HL-60 (cell line): ENCODE data around the gene TNFSF11.

Experiments
- DNase-seq, 2 experiments: peaks; one replicate each; pipeline ENCODE4 v3.0.0-alpha.2; 2010 to 2020; ENCODE audit warnings: low read depth in 1 of 2, low spot score in 1 of 2
- H3K27ac ChIP-seq: fragments of 250-450 bp; sonication (Bioruptor Pico); replicated peaks from 2 replicates; pipeline ENCODE4 v1.5.1; 2020; ENCODE audit warnings: mild to moderate bottlenecking, moderate library complexity
- H3K27me3 ChIP-seq: fragments of 250-450 bp; sonication (Bioruptor Pico); 2 replicates; pipeline ENCODE4 v1.5.1; 2021; ENCODE audit warnings: mild to moderate bottlenecking, moderate library complexity; ENCODE audit not compliant: insufficient read depth, poor library complexity, severe bottlenecking
- H3K4me3 ChIP-seq: replicated peaks from 2 replicates; pipeline ENCODE4 v1.5.1; 2011; ENCODE audit warnings: mild to moderate bottlenecking, control low read depth, low read length; ENCODE audit not compliant: insufficient read depth
- CTCF ChIP-seq: IDR thresholded peaks from one replicate; pipeline ENCODE4 v1.5.1; 2011; ENCODE audit warnings: low read length, control low read depth, inconsistent platforms; ENCODE audit not compliant: insufficient read depth
- GABPA ChIP-seq: IDR thresholded peaks from 2 replicates; pipeline ENCODE4 v1.6.1; 2012; ENCODE audit warnings: low read depth
- POLR2AphosphoS5 ChIP-seq: IDR thresholded peaks from 2 replicates; pipeline ENCODE4 v1.6.1; 2012; ENCODE audit warnings: low read depth
- REST ChIP-seq: IDR thresholded peaks from 2 replicates; pipeline ENCODE4 v1.6.1; 2012; ENCODE audit warnings: low read depth; ENCODE audit not compliant: insufficient replicate concordance
- SPI1 ChIP-seq: IDR thresholded peaks from 2 replicates; pipeline ENCODE4 v1.6.1; 2012; ENCODE audit warnings: low read depth, mild to moderate bottlenecking, borderline replicate concordance

The TNFSF11 gene

GRCh38 chr13:42595253-42595571, 21.3 kb downstream of the TNFSF11 start:
- no peak for DNase-seq
- Histone ChIP-seq H3K27ac (no peak overlapping the region), H3K4me3 (no peak overlapping the region), H3K27me3 (no peaks in the 10 kb centered on the region)
- no peak for TF ChIP-seq REST
- no peak for TF ChIP-seq POLR2AphosphoS5
- no peak for TF ChIP-seq GABPA
- TF ChIP-seq SPI1 = no peak
- TF ChIP-seq CTCF = no peak

GRCh38 chr13:42597505-42597904, 23.6 kb downstream of the TNFSF11 start:
- no peak for TF ChIP-seq CTCF
- TF ChIP-seq REST = no peak
- no peak for TF ChIP-seq POLR2AphosphoS5
- TF ChIP-seq SPI1 = no peak
- TF ChIP-seq GABPA = no peak
- H3K4me3 ChIP-seq = no peak overlapping the region
- H3K27me3 ChIP-seq = peaks cover 4% of the 10 kb centered on the region

GRCh38 chr13:42600943-42601342, 27.0 kb downstream of the TNFSF11 start:
- Histone ChIP-seq H3K4me3 (no peak overlapping the region), H3K27me3 (peaks cover 4% of the 10 kb centered on the region), H3K27ac (no peak overlapping the region)
- TF ChIP-seq GABPA (no peak), POLR2AphosphoS5 (no peak), SPI1 (no peak), CTCF (no peak), REST (no peak)
- DNase-seq = no peak

More at GRCh38 chr13:42597505-42597904, 23.6 kb downstream of the TNFSF11 start:
- no peak overlapping the region for H3K27ac ChIP-seq
- DNase-seq = no peak
